HL-60 (cell line): ENCODE data around the gene BEST1.

Experiments
- SPI1 ChIP-seq: IDR thresholded peaks from 2 replicates; pipeline ENCODE4 v1.6.1; 2012; ENCODE audit warnings: low read depth, mild to moderate bottlenecking, borderline replicate concordance
- TF ChIP-seq, protein P1 (sequence below): IDR thresholded peaks from one replicate; pipeline ENCODE4 v1.5.1; 2011; ENCODE audit warnings: low read length, control low read depth, inconsistent platforms; ENCODE audit not compliant: insufficient read depth

DNA sequence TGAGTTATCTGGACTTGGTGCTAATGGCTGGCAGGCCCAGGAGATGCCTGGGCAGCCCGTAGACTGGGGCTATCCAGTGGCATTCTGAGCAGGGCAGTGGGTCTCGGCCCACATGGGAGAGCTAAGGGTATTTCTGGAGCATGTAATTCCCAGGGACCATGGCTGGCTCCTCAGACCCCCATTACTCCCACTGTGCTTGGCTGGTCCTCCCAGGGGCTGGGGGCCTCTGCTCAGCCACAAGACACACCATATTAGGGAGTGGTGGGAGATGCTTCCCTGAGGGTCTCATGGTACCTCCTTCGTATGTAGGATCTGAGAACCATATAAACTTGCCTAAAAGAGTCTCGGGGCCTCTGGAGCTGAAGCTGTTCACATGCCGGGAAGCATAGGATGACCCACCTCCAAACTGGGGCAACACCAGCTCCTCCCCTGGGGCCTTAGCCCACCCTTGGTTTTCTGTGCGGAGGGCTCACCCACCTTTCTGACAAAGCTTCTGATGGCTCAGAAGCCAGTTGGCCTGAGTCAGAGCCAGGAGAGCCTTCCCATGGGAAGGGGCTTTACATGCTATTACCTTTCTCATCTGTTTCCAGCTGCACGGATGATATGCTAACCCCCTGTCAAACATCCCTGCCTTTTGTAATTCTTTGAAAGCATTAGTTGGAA lies 26.8 kb downstream of the BEST1 start:
- TF ChIP-seq, protein P1, sequence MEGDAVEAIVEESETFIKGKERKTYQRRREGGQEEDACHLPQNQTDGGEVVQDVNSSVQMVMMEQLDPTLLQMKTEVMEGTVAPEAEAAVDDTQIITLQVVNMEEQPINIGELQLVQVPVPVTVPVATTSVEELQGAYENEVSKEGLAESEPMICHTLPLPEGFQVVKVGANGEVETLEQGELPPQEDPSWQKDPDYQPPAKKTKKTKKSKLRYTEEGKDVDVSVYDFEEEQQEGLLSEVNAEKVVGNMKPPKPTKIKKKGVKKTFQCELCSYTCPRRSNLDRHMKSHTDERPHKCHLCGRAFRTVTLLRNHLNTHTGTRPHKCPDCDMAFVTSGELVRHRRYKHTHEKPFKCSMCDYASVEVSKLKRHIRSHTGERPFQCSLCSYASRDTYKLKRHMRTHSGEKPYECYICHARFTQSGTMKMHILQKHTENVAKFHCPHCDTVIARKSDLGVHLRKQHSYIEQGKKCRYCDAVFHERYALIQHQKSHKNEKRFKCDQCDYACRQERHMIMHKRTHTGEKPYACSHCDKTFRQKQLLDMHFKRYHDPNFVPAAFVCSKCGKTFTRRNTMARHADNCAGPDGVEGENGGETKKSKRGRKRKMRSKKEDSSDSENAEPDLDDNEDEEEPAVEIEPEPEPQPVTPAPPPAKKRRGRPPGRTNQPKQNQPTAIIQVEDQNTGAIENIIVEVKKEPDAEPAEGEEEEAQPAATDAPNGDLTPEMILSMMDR, result no peak
- TF ChIP-seq SPI1, result no peak
